DND-41 (cell line): Measurements from ENCODE around the gene RNF183.

Source experiments
- ATAC-seq: fragments of 200-7000 bp; cut with Tn5 transposase; 3 replicates; pipeline ENCODE4 v1.9.1; 2021; ENCODE audit warnings: low read depth; ENCODE audit not compliant: insufficient read depth
- DNase-seq: peaks from one replicate; pipeline ENCODE4 v3.0.0-alpha.2; 2020
- H2AFZ ChIP-seq: 2 replicates; pipeline ENCODE4 v1.6.0; 2012; ENCODE audit warnings: low read depth, low read length
- H3K27ac ChIP-seq: 2 replicates; pipeline ENCODE4 v1.5.1; 2012; ENCODE audit warnings: low read length, inconsistent platforms
- H3K27me3 ChIP-seq: fragments of 200-600 bp; sonication (generic); 2 replicates; pipeline ENCODE4 v1.6.0; 2012; ENCODE audit warnings: low read length, mild to moderate bottlenecking, inconsistent platforms; ENCODE audit not compliant: insufficient read depth, poor library complexity
- H3K36me3 ChIP-seq: 2 replicates; pipeline ENCODE4 v1.5.1; 2012; ENCODE audit warnings: low read length, inconsistent platforms; ENCODE audit not compliant: insufficient read depth
- H3K4me1 ChIP-seq: 2 replicates; pipeline ENCODE4 v1.5.1; 2012; ENCODE audit warnings: mild to moderate bottlenecking, low read length; ENCODE audit not compliant: insufficient read depth
- H3K4me2 ChIP-seq: 2 replicates; pipeline ENCODE4 v1.6.0; 2012; ENCODE audit warnings: mild to moderate bottlenecking, moderate library complexity, low read length, inconsistent platforms; ENCODE audit not compliant: insufficient read depth
- H3K4me3 ChIP-seq, 2 experiments: fragments of 200-600 bp in 1 of 2; shearing (Covaris generic) in 1 of 2; 2 replicates each; pipeline ENCODE4 v1.5.1; 2012 to 2016; ENCODE audit warnings: inconsistent platforms in 2 of 2, low read length in 2 of 2, mild to moderate bottlenecking in 2 of 2, low read depth in 1 of 2, moderate library complexity in 1 of 2
- H3K79me2 ChIP-seq: 2 replicates; pipeline ENCODE4 v1.6.0; 2012; ENCODE audit warnings: low read length, inconsistent platforms; ENCODE audit not compliant: insufficient read depth
- H3K9ac ChIP-seq: 2 replicates; pipeline ENCODE4 v1.6.0; 2012; ENCODE audit warnings: low read depth, mild to moderate bottlenecking, inconsistent platforms, low read length, moderate library complexity
- H3K9me3 ChIP-seq: 2 replicates; pipeline ENCODE4 v1.5.1; 2012; ENCODE audit warnings: low read length, moderate library complexity, mild to moderate bottlenecking, inconsistent platforms; ENCODE audit not compliant: insufficient read depth, severe bottlenecking
- H4K20me1 ChIP-seq: 2 replicates; pipeline ENCODE4 v1.6.0; 2012; ENCODE audit warnings: low read length; ENCODE audit not compliant: insufficient read depth
- EZH2 ChIP-seq: IDR thresholded peaks from 3 replicates; pipeline ENCODE4 v1.6.1; 2012; ENCODE audit warnings: borderline replicate concordance, low read depth, mild to moderate bottlenecking, moderate library complexity, low read length, inconsistent platforms; ENCODE audit not compliant: severe bottlenecking
- TF ChIP-seq, protein P1 (sequence below): IDR thresholded peaks from 2 replicates; pipeline ENCODE4 v1.5.1; 2012; ENCODE audit warnings: borderline replicate concordance, low read length, moderate library complexity, mild to moderate bottlenecking; ENCODE audit not compliant: poor library complexity, severe bottlenecking; ENCODE audit errors: extremely low read depth

The RNF183 gene

DNA sequence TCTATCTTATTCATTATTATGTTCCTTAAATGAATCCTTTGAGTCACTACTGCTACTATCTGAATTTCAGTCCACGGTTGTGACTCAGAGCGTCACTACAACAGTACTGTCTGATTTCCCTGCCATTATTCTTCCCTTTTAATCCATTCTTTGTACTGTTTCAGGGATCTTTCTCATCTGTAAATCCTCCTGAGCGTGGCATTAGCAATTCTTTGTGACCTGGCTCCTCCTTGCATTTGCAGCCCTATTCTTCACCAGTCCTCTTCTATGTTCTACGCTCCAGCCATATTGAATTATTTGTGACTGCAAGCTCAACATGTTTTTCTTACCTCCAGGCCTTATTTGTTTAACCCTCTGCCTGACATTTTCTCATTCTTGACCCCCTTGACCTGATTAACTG, 21.8 kb downstream of the RNF183 start:
- no peak overlapping the region for H3K4me3 ChIP-seq
- no peak overlapping the region for H3K4me2 ChIP-seq
- H4K20me1 ChIP-seq: peaks cover 8% of the 10 kb centered on the region; the same call in 1 of the 2 replicates
- no peaks in the 10 kb centered on the region for H3K27me3 ChIP-seq
- DNase-seq: no peak
- ATAC-seq: no peak
- H3K4me1 ChIP-seq: peaks cover 20% of the 10 kb centered on the region
- H3K9me3 ChIP-seq: no peaks in the 10 kb centered on the region
- H3K79me2 ChIP-seq: peaks cover 22% of the 10 kb centered on the region
- no peak overlapping the region for H2AFZ ChIP-seq
- H3K9ac ChIP-seq: no peak overlapping the region
- H3K27ac ChIP-seq: no peak overlapping the region
- peaks cover 89% of the 10 kb centered on the region for H3K36me3 ChIP-seq
- no peak for TF ChIP-seq EZH2
- TF ChIP-seq, protein P1, sequence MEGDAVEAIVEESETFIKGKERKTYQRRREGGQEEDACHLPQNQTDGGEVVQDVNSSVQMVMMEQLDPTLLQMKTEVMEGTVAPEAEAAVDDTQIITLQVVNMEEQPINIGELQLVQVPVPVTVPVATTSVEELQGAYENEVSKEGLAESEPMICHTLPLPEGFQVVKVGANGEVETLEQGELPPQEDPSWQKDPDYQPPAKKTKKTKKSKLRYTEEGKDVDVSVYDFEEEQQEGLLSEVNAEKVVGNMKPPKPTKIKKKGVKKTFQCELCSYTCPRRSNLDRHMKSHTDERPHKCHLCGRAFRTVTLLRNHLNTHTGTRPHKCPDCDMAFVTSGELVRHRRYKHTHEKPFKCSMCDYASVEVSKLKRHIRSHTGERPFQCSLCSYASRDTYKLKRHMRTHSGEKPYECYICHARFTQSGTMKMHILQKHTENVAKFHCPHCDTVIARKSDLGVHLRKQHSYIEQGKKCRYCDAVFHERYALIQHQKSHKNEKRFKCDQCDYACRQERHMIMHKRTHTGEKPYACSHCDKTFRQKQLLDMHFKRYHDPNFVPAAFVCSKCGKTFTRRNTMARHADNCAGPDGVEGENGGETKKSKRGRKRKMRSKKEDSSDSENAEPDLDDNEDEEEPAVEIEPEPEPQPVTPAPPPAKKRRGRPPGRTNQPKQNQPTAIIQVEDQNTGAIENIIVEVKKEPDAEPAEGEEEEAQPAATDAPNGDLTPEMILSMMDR: no peak

DNA sequence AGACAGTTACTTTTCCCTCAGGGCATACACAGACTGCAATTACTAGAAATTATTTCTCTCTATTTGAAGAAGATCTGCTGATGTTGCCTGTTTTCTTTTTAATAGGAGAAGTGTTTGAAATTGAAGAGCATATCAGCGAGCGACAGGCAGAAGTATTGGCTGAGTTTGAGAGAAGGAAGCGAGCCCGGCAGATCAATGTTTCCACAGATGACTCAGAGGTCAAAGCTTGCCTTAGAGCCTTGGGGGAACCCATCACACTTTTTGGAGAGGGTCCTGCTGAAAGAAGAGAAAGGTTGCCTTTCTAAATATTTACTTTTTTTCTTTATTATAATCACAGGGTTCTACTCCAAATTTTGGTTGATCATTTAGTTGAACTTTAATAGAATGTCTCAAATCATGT, 24.3 kb downstream of the RNF183 start:
- Histone ChIP-seq H3K79me2 (peaks cover 44% of the 10 kb centered on the region), H3K4me2 (no peak overlapping the region), H3K9ac (no peak overlapping the region), H3K9me3 (no peaks in the 10 kb centered on the region), H2AFZ (no peak overlapping the region), H3K36me3 (peaks cover 68% of the 10 kb centered on the region), H4K20me1 (peaks cover 8% of the 10 kb centered on the region; the same call in 1 of the 2 replicates), H3K27me3 (no peaks in the 10 kb centered on the region), H3K4me3 (no peak overlapping the region), H3K4me1 (peaks cover 35% of the 10 kb centered on the region), H3K27ac (no peak overlapping the region)
- no peak for DNase-seq
- TF ChIP-seq, protein P1: no peak
- TF ChIP-seq EZH2: no peak
- ATAC-seq: no peak

DNA sequence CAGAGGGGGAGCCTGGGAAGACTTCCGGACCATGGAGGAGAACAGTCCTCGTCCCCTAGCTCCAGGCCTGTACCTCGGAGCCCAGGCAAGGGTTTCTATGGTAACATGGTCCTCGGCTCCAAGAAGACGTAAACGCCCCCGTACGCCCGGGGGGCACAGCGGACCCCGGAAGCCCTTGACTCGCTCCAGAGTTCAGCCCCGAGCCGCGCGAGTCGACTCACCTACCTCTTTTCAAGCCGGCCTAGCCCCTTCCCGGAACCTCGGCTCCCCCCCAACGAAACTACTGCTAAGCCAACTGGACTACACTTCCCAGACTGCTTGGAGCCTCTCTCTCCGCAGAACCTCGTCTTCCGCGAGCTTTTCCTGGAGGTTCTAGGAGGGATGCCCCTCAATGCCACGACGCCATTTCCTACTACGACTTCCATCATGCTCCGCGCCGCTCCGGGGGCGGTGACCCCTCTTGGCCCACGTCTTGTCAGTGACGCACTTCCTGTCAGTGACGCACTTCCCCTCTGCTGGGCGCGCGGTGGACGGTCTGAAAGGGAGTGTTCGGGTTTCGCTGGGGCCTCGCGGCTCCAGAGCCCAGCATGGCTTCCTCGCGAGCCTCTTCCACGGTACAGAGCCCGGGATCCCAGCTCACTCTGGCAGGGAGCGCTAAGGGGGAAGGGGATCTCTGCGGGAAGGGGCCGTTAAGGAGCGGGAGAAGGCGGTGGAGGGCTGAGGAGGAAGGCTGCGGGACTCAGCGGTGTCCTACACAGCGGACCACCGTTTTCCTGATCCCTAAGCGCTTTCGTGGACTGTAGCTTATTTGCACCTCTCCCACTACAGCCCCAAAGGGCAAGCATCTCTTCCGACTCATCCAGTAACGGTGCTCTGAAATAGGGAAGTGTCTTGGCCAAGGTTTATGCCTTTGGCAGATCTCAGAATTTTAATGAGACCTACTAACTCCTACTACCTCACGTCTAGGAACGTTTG, 27.7 kb downstream of the RNF183 start, which contains the start of the genes CDC26 and PRPF4:
TSS of gene CDC26 (minus strand) at position 416 of the 975 bp plus-strand sequence. CDS start 3,065 bp downstream, outside the sequence.
TSS of gene PRPF4 (plus strand) at position 502 of the 975 bp plus-strand sequence. CDS start at position 588, 86 bp downstream.
- Histone ChIP-seq H4K20me1 (peaks cover 2% of the 10 kb centered on the region; the same call in 1 of the 2 replicates), H3K27ac (peak within 1 kb of the TSS; percentile 88), H3K36me3 (peaks cover 63% of the 10 kb centered on the region), H2AFZ (peak within 1 kb of the TSS; percentile 90), H3K9me3 (no peaks in the 10 kb centered on the region), H3K9ac (peak within 1 kb of the TSS; percentile 76), H3K79me2 (peaks cover 51% of the 10 kb centered on the region), H3K4me1 (peaks cover 40% of the 10 kb centered on the region), H3K27me3 (no peaks in the 10 kb centered on the region), H3K4me2 (peak within 1 kb of the TSS; percentile 97), H3K4me3 (peak within 1 kb of the TSS; percentile 64 to 83)
- peak; percentile 89 for ATAC-seq
- TF ChIP-seq, protein P1: no peak
- no peak for TF ChIP-seq EZH2
- peak; percentile 95 for DNase-seq
